ENCODE data around the gene TEX54.

DNA sequence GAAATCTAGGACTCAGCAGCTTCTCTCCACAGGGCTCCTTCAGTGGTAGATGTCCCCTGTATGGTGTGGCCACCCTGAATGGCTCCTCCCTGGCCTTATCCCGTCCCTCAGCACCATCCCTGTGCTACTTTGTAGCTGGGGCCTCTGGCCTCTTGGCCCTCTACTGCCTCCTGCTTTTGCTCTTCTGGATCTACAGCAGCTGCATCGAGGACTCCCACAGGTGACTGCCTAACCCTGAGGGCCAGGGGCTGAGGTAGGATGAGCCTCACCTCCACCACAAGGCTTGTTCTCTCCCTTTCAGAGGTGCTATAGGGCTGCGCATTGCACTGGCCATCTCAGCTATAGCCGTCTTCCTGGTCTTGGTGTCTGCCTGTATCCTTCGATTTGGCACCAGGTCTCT lies 43.6 kb downstream of the TEX54 start:
- no peak for TF ChIP-seq NFE2L2 (IDR thresholded peaks at IDR 0.05; ENCODE audit: low read depth, low read length)
- no peak for TF ChIP-seq CTCF (conservative IDR thresholded peaks at IDR 0.05; ENCODE audit: low read depth, low read length)
- TF ChIP-seq POLR2A (IDR thresholded peaks at IDR 0.05; ENCODE audit: low read depth, low read length) = no peak
- TF ChIP-seq CEBPB (IDR thresholded peaks at IDR 0.05; ENCODE audit: low read depth, low read length) = no peak
- TF ChIP-seq RCOR1 (IDR thresholded peaks at IDR 0.05; ENCODE audit: insufficient replicate concordance, low read length) = no peak
- no peak for TF ChIP-seq RAD21 (IDR thresholded peaks at IDR 0.05; ENCODE audit: low read length)
- TF ChIP-seq MXI1 (IDR thresholded peaks at IDR 0.05; ENCODE audit: borderline replicate concordance, low read depth, low read length) = no peak
- no peak for TF ChIP-seq RFX5 (IDR thresholded peaks at IDR 0.05; ENCODE audit: low read depth, low read length)
- no peak for TF ChIP-seq SMC3 (IDR thresholded peaks at IDR 0.05; ENCODE audit: low read depth, low read length)
- TF ChIP-seq, protein P1, sequence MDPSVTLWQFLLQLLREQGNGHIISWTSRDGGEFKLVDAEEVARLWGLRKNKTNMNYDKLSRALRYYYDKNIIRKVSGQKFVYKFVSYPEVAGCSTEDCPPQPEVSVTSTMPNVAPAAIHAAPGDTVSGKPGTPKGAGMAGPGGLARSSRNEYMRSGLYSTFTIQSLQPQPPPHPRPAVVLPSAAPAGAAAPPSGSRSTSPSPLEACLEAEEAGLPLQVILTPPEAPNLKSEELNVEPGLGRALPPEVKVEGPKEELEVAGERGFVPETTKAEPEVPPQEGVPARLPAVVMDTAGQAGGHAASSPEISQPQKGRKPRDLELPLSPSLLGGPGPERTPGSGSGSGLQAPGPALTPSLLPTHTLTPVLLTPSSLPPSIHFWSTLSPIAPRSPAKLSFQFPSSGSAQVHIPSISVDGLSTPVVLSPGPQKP (IDR thresholded peaks at IDR 0.05; ENCODE audit: borderline replicate concordance, low read depth, low read length) = no peak
- no peak for TF ChIP-seq MAFK (IDR thresholded peaks at IDR 0.05; ENCODE audit: low read depth, low read length)
- TF ChIP-seq BHLHE40 (IDR thresholded peaks at IDR 0.05; ENCODE audit: low read depth, low read length) = no peak
